SW480 (cell line): ENCODE data around the gene SERPINB8.

Experiments
- DNase-seq: peaks from one replicate; pipeline ENCODE4 v3.0.0-alpha.2; 2016; ENCODE audit warnings: low spot score

The SERPINB8 gene

GRCh38 chr18:64019922-64020756 lies 50.3 kb downstream of the SERPINB8 start:
- DNase-seq: no peak

DNA sequence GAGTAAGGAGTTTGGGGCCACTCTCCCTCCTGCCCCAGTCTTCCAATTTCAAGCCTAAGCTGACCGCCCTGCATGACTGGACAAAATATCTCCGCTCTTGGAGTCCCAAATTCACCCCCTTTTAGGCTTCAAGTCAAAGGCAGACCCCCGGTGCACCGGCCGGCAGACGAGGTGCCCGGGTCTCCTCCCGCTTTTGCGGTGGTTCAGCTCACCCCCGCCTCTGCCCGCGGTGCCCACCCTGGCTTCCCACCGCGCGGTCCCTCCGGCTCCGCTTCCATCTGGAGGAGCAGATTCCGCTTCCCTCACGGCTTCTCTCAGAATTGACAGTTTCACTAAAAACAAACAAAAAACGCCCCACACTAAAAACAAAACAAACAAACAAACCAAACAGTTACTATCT lies 56.5 kb downstream of the SERPINB8 start:
- DNase-seq: no peak

DNA sequence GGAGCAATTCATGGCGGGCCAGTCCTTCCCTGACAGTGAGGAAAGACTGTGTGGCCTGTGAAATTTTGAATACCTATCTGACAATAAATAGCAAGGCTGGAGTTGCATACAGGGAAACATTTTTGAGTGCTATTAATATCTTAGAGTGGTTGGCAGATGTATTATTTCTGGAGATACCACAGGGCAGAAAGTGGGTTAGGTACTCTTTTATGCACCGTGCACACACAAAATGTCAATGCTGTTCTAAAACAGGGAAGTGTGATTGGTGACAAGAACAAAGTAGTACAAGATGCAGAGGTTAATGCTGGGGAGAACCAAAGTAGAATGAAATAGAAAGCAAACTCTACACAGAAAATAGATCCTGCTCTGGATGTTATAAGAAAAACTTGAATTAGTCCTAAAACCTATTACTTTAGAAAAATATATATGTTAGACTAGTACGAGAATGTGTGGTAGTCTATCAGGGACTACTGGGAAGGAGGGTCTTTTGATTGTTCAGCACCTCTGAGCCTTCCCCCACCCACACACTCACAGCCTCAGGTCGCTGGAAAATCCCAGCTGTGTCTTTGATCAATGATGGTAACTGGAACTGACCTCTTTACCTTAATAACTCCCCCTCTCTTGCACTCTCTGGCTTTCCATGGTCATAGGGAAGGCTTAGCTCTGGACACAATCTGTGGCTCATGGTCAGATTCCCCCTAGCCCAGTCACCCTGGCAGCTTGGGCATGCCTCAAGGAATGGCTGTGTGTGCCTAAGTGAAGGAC lies 58.2 kb downstream of the SERPINB8 start:
- DNase-seq: no peak

DNA sequence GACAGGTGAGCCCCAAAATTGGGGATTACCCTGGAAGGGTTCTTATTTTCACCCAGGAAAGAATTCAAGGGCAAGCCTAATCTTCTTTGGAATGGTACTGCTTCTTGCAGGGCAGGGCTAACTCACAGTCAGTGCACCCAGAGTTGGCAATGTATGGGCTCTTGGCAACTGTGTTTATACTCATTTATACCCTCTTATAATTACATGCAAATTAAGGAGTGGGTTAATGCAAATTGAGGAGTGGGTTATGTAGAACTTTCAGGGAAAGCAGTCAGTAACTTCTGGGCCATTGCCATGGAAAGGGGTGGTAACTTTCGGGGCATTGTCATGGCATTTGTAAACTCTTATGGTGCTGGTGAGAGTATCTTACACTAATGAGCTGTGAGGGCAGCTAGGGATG lies 59.2 kb downstream of the SERPINB8 start:
- DNase-seq: no peak

GRCh38 chr18:64031411-64031810 lies 61.5 kb downstream of the SERPINB8 start:
- DNase-seq: no peak

DNA sequence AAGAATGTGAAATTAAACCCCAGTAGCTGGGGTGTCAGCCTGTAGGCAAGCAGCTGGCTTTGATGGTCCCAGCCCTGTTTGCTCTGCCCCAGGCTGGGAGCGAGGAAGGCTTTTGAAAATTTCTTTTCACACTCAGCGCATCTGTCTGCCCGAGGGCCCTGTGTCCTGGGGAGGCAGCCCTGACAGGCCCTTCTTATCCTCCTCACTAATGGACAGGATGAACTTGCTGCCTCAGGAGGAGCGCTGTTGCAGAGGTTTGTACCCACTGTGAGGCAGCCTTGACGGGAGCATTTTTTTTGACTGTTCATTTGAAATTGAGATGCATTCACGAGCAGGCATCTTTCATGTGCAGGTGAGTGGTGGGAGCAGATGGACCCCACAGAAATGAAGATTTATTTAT lies 62.4 kb downstream of the SERPINB8 start:
- DNase-seq: no peak

DNA sequence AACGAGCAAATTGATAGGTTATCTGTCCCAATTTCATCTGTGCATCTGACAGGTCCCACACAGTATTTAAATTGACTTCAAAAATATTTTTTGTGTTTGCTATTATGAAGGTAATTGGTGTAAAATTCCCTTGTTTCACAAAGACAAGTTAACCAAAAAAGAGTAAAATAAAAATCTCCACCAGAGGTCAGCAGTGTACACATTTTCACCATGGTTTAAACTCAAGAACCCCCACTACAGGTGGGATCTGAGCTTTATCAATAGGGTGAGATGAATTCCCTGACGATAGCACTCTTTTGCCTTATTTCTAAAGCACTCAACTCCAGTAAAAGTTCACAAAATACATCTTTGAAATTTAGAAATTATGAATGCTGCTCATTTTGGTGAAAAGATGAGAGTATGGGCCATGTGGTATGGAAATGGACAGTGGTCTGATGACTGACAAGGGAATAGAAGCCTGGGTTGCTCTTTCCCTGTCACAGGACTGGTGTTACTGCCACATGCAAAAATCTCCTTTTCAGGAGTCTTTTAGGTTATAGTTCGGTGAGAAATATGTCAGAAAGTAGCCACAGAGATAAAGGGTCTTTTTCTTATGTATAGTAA lies 68.0 kb downstream of the SERPINB8 start:
- DNase-seq: peak; percentile 2
